Breast epithelium (tissue), 3 donors: Measurements from ENCODE around the gene ARHGDIA.

Source experiments
- POLR2AphosphoS5 ChIP-seq, 3 donors: sonication (generic); formaldehyde crosslinking; IDR thresholded peaks; one replicate each; pipeline ENCODE4 v1.6.1; 2017; ENCODE audit warnings: antibody characterized with exemption in 3 of 3
- TF ChIP-seq, protein P1 (sequence below), 3 donors: fragments of 450-650 bp; IDR thresholded peaks; one replicate each; pipeline ENCODE4 v1.5.1; 2016 to 2017; ENCODE audit warnings: antibody characterized with exemption in 3 of 3, mild to moderate bottlenecking in 3 of 3, moderate library complexity in 3 of 3

DNA sequence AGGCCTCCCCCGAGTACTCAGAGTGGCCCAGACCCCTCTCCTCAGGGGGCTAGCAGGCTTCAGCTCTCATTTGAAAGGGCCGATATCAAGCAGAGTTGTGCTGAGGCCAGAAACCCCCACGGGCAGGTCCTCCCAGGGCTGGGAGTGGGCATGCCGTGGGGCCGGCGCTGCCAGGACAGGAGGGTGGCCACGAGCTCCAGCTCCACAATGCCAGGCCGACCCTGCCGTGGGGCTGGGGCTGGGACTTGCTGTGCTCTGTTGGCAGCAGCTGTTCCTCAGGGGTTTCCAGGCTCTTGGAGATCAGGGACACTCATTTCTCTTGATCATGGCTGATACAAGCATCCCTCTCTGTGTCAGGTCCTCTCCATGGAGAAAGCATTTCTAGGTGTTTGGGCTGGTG, 27.7 kb upstream of the ARHGDIA start:
- TF ChIP-seq POLR2AphosphoS5 (IDR thresholded peaks at IDR 0.05) = no peak
- TF ChIP-seq, protein P1, sequence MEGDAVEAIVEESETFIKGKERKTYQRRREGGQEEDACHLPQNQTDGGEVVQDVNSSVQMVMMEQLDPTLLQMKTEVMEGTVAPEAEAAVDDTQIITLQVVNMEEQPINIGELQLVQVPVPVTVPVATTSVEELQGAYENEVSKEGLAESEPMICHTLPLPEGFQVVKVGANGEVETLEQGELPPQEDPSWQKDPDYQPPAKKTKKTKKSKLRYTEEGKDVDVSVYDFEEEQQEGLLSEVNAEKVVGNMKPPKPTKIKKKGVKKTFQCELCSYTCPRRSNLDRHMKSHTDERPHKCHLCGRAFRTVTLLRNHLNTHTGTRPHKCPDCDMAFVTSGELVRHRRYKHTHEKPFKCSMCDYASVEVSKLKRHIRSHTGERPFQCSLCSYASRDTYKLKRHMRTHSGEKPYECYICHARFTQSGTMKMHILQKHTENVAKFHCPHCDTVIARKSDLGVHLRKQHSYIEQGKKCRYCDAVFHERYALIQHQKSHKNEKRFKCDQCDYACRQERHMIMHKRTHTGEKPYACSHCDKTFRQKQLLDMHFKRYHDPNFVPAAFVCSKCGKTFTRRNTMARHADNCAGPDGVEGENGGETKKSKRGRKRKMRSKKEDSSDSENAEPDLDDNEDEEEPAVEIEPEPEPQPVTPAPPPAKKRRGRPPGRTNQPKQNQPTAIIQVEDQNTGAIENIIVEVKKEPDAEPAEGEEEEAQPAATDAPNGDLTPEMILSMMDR (IDR thresholded peaks at IDR 0.05) = no peak
